Stomach (tissue), 4 donors: ENCODE results near the gene AMBN.

Experiments
- EP300 ChIP-seq: sonication (generic); formaldehyde crosslinking; IDR thresholded peaks from one replicate; pipeline ENCODE4 v1.6.1; 2017; ENCODE audit warnings: antibody characterized with exemption
- POLR2A ChIP-seq, 4 donors: fragments of 450-650 bp; IDR thresholded peaks; one replicate each; pipeline ENCODE4 v1.6.1; 2016; ENCODE audit warnings: antibody characterized with exemption in 4 of 4, control low read depth in 2 of 4, mild to moderate bottlenecking in 1 of 4, moderate library complexity in 1 of 4

DNA sequence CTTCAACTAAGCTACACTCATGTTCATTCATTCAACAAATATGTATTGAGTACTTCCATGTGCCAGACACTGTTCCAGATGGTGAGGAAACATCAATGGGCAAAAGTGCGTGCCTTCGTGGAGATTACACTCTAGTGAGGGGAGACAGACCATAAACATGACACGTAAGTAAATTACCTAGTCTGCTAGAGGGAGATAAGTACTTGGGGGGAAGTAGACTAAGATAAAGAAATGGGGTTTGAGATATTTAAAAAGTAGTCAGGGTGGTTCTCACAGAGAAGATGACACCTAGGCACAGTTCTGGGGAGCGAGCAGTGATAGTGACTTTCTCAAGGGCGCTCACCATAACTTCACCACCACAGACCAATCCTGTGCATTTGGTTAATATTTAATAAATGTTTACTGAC lies 62.6 kb downstream of the AMBN start:
- no peak for TF ChIP-seq EP300
- no peak for TF ChIP-seq POLR2A (IDR thresholded peaks at IDR 0.05)
